Mammary epithelial cell (primary cell): ENCODE data around the gene LAG3.
A peak's percentile ranks its signal among the peaks of the same experiment; 100 is the strongest.

Experiments
- CTCF ChIP-seq, 2 donors: IDR thresholded peaks in 1 of 2; conservative IDR thresholded peaks in 1 of 2; 2 replicates each; pipeline ENCODE4 v1.5.1; 2011 to 2012; ENCODE audit warnings: inconsistent platforms in 2 of 2, low read length in 2 of 2, mild to moderate bottlenecking in 2 of 2, control low read depth in 1 of 2, low read depth in 1 of 2; ENCODE audit not compliant: insufficient read depth in 1 of 2; ENCODE audit errors: extremely low read depth in 1 of 2
- EZH2 ChIP-seq: IDR thresholded peaks from 2 replicates; pipeline ENCODE4 v1.6.1; 2012; ENCODE audit warnings: low read length, inconsistent platforms, borderline replicate concordance

- peak; percentile 80 to 95 for TF ChIP-seq CTCF (conservative IDR thresholded peaks at IDR 0.05 in 1 of 2, IDR thresholded peaks at IDR 0.05 in 1 of 2; ENCODE audit: extremely low read depth in 1 of 2, insufficient read depth in 1 of 2, low read depth in 1 of 2, low read length in 2 of 2)
- TF ChIP-seq EZH2, result no peak
Observed at GRCh38 chr12:6825398-6826124, 53.2 kb downstream of the LAG3 start.
